ENCODE measurements around the gene MMP10. TPM values are rescaled to one million over a fixed set of nuclear protein-coding genes. Genes with fewer than 3 reads are reported as not detected.
"Not testable (repeated sequence)": the region's sequence is repeated elsewhere in the genome, so short reads cannot be mapped to it uniquely, and the experiment has no call there.

MMP10 gene
- total RNA-seq, 1 donor from 2014 or later: not detected

GRCh38 chr11:102770191-102770590 is 10.2 kb downstream of the MMP10 start:
- no peak overlapping the region for H3K4me3 Mint-ChIP-seq
- H3K4me1 Mint-ChIP-seq (ENCODE audit: low read depth): no peaks in the 10 kb centered on the region
- H3K27ac Mint-ChIP-seq: no peak overlapping the region
- H3K27me3 Mint-ChIP-seq (ENCODE audit: insufficient read depth): peaks cover 3% of the 10 kb centered on the region
- H3K9me3 Mint-ChIP-seq: no peaks in the 10 kb centered on the region
- intact Hi-C loops (cut with micrococcal nuclease): no loop called here
- H3K36me3 Mint-ChIP-seq (ENCODE audit: low read depth): no peaks in the 10 kb centered on the region
- DNase-seq (ENCODE audit: low spot score): no peak

- peaks cover 3% of the 10 kb centered on the region for H3K27me3 Mint-ChIP-seq (ENCODE audit: insufficient read depth)
- DNase-seq (ENCODE audit: low spot score): no peak
- no peak overlapping the region for H3K27ac Mint-ChIP-seq
- H3K9me3 Mint-ChIP-seq: no peaks in the 10 kb centered on the region
- no peaks in the 10 kb centered on the region for H3K4me1 Mint-ChIP-seq (ENCODE audit: low read depth)
- no peak overlapping the region for H3K4me3 Mint-ChIP-seq
- intact Hi-C loops (cut with micrococcal nuclease): no loop called here
- H3K36me3 Mint-ChIP-seq (ENCODE audit: low read depth): no peaks in the 10 kb centered on the region
Measured at GRCh38 chr11:102767800-102768199, 12.6 kb downstream of the MMP10 start.

GRCh38 chr11:102763440-102763839 is 17.0 kb downstream of the MMP10 start:
- H3K4me1 Mint-ChIP-seq (ENCODE audit: low read depth): no peaks in the 10 kb centered on the region
- intact Hi-C loops (cut with micrococcal nuclease): no loop called here
- no peak for DNase-seq (ENCODE audit: low spot score)
- no peaks in the 10 kb centered on the region for H3K36me3 Mint-ChIP-seq (ENCODE audit: low read depth)
- no peaks in the 10 kb centered on the region for H3K9me3 Mint-ChIP-seq
- no peak overlapping the region for H3K27ac Mint-ChIP-seq
- no peaks in the 10 kb centered on the region for H3K27me3 Mint-ChIP-seq (ENCODE audit: insufficient read depth)
- no peak overlapping the region for H3K4me3 Mint-ChIP-seq

GRCh38 chr11:102762361-102762767 is 18.1 kb downstream of the MMP10 start:
- no peak overlapping the region for H3K4me3 Mint-ChIP-seq
- no peaks in the 10 kb centered on the region for H3K9me3 Mint-ChIP-seq
- intact Hi-C loops (cut with micrococcal nuclease): no loop called here
- no peaks in the 10 kb centered on the region for H3K36me3 Mint-ChIP-seq (ENCODE audit: low read depth)
- no peaks in the 10 kb centered on the region for H3K27me3 Mint-ChIP-seq (ENCODE audit: insufficient read depth)
- H3K27ac Mint-ChIP-seq: no peak overlapping the region
- no peak for DNase-seq (ENCODE audit: low spot score)
- no peaks in the 10 kb centered on the region for H3K4me1 Mint-ChIP-seq (ENCODE audit: low read depth)

- Mint-ChIP-seq H3K9me3 (no peaks in the 10 kb centered on the region), H3K4me1 (ENCODE audit: low read depth) (no peaks in the 10 kb centered on the region), H3K27me3 (ENCODE audit: insufficient read depth) (no peaks in the 10 kb centered on the region), H3K4me3 (no peak overlapping the region), H3K27ac (no peak overlapping the region), H3K36me3 (ENCODE audit: low read depth) (no peaks in the 10 kb centered on the region)
- DNase-seq (ENCODE audit: low spot score): no peak
- intact Hi-C loops (cut with micrococcal nuclease): no loop called here
Measured at GRCh38 chr11:102761646-102762238, 18.7 kb downstream of the MMP10 start.

- DNase-seq (ENCODE audit: low spot score): no peak
- no peak overlapping the region for H3K27ac Mint-ChIP-seq
- no peaks in the 10 kb centered on the region for H3K36me3 Mint-ChIP-seq (ENCODE audit: low read depth)
- no peaks in the 10 kb centered on the region for H3K4me1 Mint-ChIP-seq (ENCODE audit: low read depth)
- intact Hi-C loops (cut with micrococcal nuclease): no loop called here
- no peaks in the 10 kb centered on the region for H3K27me3 Mint-ChIP-seq (ENCODE audit: insufficient read depth)
- no peaks in the 10 kb centered on the region for H3K9me3 Mint-ChIP-seq
- H3K4me3 Mint-ChIP-seq: no peak overlapping the region
Measured at GRCh38 chr11:102760344-102761035, 19.9 kb downstream of the MMP10 start.

- Mint-ChIP-seq H3K4me1 (ENCODE audit: low read depth) (no peaks in the 10 kb centered on the region), H3K27me3 (ENCODE audit: insufficient read depth) (no peaks in the 10 kb centered on the region), H3K4me3 (no peak overlapping the region), H3K36me3 (ENCODE audit: low read depth) (no peaks in the 10 kb centered on the region), H3K27ac (no peak overlapping the region), H3K9me3 (no peaks in the 10 kb centered on the region)
- intact Hi-C loops (cut with micrococcal nuclease): no loop called here
- no peak for DNase-seq (ENCODE audit: low spot score)
Measured at GRCh38 chr11:102757823-102758549, 22.4 kb downstream of the MMP10 start.

- DNase-seq (ENCODE audit: low spot score): no peak
- Mint-ChIP-seq H3K4me3 (no peak overlapping the region), H3K27me3 (ENCODE audit: insufficient read depth) (peaks cover 7% of the 10 kb centered on the region), H3K9me3 (no peaks in the 10 kb centered on the region), H3K36me3 (ENCODE audit: low read depth) (no peaks in the 10 kb centered on the region), H3K27ac (no peak overlapping the region), H3K4me1 (ENCODE audit: low read depth) (no peaks in the 10 kb centered on the region)
- intact Hi-C loops (cut with micrococcal nuclease): no loop called here
Measured at GRCh38 chr11:102753267-102753666, 27.2 kb downstream of the MMP10 start.

- DNase-seq (ENCODE audit: low spot score): no peak
- Mint-ChIP-seq H3K4me3 (no peak overlapping the region), H3K27ac (no peak overlapping the region), H3K4me1 (ENCODE audit: low read depth) (no peaks in the 10 kb centered on the region), H3K27me3 (ENCODE audit: insufficient read depth) (peaks cover 7% of the 10 kb centered on the region), H3K36me3 (ENCODE audit: low read depth) (no peaks in the 10 kb centered on the region), H3K9me3 (no peaks in the 10 kb centered on the region)
- intact Hi-C loops (cut with micrococcal nuclease): no loop called here
Measured at GRCh38 chr11:102751673-102752072, 28.8 kb downstream of the MMP10 start.

- Mint-ChIP-seq H3K9me3 (no peaks in the 10 kb centered on the region), H3K4me1 (ENCODE audit: low read depth) (no peaks in the 10 kb centered on the region), H3K4me3 (no peak overlapping the region), H3K27me3 (ENCODE audit: insufficient read depth) (peaks cover 7% of the 10 kb centered on the region), H3K36me3 (ENCODE audit: low read depth) (no peaks in the 10 kb centered on the region), H3K27ac (no peak overlapping the region)
- DNase-seq (ENCODE audit: low spot score): no peak
- intact Hi-C loops (cut with micrococcal nuclease): no loop called here
Measured at GRCh38 chr11:102749101-102749722, 31.2 kb downstream of the MMP10 start.

GRCh38 chr11:102746746-102747578 is 33.5 kb downstream of the MMP10 start:
- H3K4me3 Mint-ChIP-seq; H3K4me1 Mint-ChIP-seq (ENCODE audit: low read depth); H3K27ac Mint-ChIP-seq; intact Hi-C loops (cut with micrococcal nuclease); H3K9me3 Mint-ChIP-seq; H3K27me3 Mint-ChIP-seq (ENCODE audit: insufficient read depth); H3K36me3 Mint-ChIP-seq (ENCODE audit: low read depth); DNase-seq (ENCODE audit: low spot score): not testable (repeated sequence)

- Mint-ChIP-seq H3K9me3 (no peaks in the 10 kb centered on the region), H3K27ac (no peak overlapping the region), H3K27me3 (ENCODE audit: insufficient read depth) (peaks cover 9% of the 10 kb centered on the region), H3K36me3 (ENCODE audit: low read depth) (no peaks in the 10 kb centered on the region), H3K4me1 (ENCODE audit: low read depth) (no peaks in the 10 kb centered on the region), H3K4me3 (no peak overlapping the region)
- no peak for DNase-seq (ENCODE audit: low spot score)
- intact Hi-C loops (cut with micrococcal nuclease): loop anchor here (5.0 kb wide), 1 partner anchor 1158 kb away; no protein-coding TSS in a partner anchor
Measured at GRCh38 chr11:102734650-102735049, 45.8 kb downstream of the MMP10 start.
